Mammary epithelial cell (primary cell): Measurements from ENCODE around the gene CDK14.

Experiments
- EZH2 ChIP-seq: IDR thresholded peaks from 2 replicates; pipeline ENCODE4 v1.6.1; 2012; ENCODE audit warnings: low read length, inconsistent platforms, borderline replicate concordance
- TF ChIP-seq, protein P1 (sequence below), 2 donors: IDR thresholded peaks in 1 of 2; conservative IDR thresholded peaks in 1 of 2; 2 replicates each; pipeline ENCODE4 v1.5.1; 2011 to 2012; ENCODE audit warnings: inconsistent platforms in 2 of 2, low read length in 2 of 2, mild to moderate bottlenecking in 2 of 2, control low read depth in 1 of 2, low read depth in 1 of 2; ENCODE audit not compliant: insufficient read depth in 1 of 2; ENCODE audit errors: extremely low read depth in 1 of 2

DNA sequence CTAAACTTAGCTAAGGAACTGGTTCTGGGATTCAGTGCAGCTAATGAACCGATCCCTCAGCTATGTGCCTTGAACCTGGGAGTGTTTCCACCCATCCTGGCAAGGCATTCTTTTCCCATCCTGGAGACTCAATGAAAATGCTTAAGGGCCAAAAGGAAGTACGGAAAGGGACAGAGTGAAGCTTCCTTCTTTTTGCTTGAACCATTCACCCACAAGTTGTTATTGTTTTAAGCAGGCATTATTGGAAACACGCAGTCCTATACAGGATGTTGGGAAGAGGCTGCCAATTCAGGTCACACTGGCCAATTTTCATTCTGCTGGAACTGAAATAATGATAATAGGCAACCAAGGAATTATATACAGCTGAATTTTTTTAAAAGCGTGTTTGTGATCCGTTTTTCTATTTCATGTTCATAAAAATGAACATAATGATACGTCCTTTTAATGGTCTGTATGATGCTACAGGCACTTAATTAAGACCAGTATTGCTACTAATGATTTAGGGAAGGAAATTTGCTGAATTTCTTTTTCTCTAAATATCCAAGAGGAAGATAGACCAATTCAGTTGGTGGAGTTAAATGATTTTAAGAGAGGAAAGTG lies 610.3 kb downstream of the CDK14 start:
- TF ChIP-seq, protein P1, sequence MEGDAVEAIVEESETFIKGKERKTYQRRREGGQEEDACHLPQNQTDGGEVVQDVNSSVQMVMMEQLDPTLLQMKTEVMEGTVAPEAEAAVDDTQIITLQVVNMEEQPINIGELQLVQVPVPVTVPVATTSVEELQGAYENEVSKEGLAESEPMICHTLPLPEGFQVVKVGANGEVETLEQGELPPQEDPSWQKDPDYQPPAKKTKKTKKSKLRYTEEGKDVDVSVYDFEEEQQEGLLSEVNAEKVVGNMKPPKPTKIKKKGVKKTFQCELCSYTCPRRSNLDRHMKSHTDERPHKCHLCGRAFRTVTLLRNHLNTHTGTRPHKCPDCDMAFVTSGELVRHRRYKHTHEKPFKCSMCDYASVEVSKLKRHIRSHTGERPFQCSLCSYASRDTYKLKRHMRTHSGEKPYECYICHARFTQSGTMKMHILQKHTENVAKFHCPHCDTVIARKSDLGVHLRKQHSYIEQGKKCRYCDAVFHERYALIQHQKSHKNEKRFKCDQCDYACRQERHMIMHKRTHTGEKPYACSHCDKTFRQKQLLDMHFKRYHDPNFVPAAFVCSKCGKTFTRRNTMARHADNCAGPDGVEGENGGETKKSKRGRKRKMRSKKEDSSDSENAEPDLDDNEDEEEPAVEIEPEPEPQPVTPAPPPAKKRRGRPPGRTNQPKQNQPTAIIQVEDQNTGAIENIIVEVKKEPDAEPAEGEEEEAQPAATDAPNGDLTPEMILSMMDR (conservative IDR thresholded peaks at IDR 0.05 in 1 of 2, IDR thresholded peaks at IDR 0.05 in 1 of 2; ENCODE audit: extremely low read depth in 1 of 2, insufficient read depth in 1 of 2, low read depth in 1 of 2, low read length in 2 of 2), result no peak
- TF ChIP-seq EZH2, result no peak
